Medulla oblongata (tissue), 1 donor: Measurements from ENCODE around the gene KLRC2.
"Not testable (repeated sequence)": the region's sequence is repeated elsewhere in the genome, so short reads cannot be mapped to it uniquely, and the experiment has no call there.

Experiments
- DNase-seq: peaks from one replicate; pipeline ENCODE4 v3.0.0-alpha.2; 2015; ENCODE audit errors: extremely low spot score

KLRC2 gene

DNA sequence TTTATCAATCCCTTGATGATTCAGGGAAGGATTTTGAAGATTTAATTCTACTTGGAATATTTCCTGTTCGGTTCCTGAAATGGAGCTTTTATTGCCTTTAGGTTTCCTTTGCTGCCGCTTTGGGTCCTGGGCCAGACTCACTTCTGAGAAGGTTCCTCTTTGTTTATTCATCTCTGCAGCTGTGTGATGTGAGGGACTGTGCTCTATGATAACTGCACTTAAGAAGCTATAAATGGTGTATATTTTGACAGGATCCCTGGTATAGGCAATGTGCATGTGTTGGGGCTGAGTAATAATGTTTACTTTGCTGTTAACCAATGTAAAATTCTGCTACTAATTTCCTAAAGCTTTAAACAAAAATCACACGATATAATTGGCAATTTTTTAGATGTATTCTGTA lies at the start of gene KLRC2:
KLRC2 (minus strand) TSS at position 195 of the 400 bp plus-strand sequence; CDS start at position 171, 24 bp downstream.
- peak; percentile 26 for DNase-seq

DNA sequence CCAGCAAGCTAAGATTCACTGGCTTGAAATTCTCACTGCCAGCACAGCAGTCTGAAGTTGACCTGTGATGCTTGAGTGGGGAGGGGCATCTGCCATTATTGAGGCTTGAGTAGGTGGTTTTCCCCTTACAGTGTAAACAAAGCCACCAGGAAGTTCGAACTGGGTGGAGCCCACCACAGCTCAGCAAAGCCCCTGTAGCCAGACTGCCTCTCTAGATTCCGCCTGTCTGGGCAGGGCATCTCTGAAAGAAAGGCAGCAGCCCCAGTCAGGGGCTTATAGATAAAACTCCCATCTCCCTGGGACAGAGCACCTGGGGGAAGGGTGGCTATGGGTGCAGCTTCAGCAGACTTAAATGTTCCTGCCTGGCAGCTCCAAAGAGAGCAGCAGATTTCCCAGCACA lies 46.1 kb upstream of the KLRC2 start:
- DNase-seq: not testable (repeated sequence)

DNA sequence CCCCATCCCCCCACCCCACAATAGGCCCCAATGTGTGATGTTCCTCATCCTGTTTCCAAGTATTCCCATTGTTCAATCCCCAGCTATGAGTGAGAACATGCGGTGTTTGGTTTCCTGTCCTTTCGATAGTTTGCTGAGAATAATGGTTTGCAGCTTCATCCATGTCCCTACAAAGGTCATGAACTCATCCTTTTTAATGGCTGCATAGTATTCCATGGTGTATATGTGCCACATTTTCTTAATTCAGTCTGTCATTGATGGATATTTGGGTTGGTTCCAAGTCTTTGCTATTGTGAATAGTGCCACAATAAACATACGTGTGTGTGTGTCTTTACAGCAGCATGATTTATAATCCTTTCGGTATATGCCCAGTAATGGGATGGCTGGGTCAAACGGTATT lies 37.0 kb upstream of the KLRC2 start:
- DNase-seq: not testable (repeated sequence)

DNA sequence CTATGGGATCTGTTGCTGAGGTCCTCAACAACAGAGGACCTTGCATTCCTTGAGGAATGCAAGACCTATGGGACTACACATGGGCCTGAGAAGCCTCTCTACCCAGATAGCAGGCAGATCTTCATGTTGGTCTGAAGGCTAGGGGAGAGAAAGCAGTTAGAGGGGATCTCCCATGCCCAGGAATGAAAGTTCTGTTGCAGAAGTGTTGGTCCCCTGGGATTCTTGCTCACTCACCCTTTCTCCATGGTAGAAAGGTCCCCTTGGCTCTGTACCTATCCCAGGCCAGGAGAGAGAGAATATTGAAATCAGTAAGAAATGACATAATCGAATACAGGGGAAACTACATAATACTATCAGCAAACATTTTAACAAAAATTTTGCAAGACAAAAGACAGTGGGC lies 33.9 kb upstream of the KLRC2 start:
- DNase-seq: no peak

DNA sequence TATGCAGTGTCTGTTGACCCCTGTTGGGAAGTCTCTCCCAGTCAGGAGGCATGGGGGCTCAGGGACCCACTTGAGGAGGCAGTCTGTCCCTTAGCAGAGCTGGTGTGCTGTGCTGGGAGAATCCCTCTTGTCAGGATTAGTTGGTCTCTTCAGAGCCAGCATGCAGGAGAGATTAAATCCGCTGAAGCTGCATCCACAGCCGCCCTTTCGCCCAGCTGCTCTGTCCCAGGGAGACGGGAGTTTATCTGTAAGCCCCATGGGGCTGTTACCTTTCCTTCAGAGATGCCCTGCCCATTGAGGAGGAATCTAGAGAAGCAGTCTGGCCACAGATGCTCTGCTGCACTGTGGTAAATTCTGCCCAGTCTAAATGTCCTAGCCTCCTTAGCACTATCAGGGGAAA lies 30.5 kb upstream of the KLRC2 start:
- DNase-seq: no peak

DNA sequence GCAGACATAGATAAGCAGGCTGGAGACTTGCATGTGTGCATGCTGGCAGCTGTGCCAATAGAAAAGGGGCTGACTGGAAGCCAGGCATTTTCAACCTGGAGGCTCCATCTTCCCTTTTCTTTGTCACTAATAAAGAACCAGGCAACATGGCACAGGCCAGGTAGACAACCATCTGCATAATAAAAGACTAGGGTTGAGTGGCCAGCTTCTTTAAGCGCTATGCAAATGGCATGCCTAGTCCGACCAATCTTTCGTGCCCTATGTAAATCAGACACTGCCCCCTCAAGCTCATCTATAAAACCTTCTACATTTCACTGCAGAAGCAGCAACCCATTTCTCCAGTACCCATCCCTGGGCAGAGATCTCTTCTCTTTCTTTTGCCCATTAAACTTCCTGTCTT lies 21.9 kb upstream of the KLRC2 start:
- no peak for DNase-seq

DNA sequence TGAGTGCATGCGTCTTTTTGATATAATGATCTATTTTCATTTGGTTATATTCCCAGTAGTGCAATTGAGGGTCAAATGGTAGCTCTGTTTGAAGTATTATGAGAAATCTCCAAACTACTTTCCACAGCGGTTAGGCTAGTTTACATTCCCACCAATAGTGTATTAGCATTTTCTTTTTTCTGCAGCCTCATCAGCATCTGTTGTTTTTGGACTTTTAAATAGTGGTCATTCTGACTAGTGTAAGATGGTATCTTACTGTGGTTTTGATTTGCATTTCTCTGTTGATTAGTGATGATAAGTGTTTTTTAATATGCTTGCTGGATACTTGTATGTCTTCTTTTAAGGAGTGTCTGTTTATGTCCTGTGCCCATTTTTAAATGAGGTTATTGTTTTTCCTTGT lies 21.0 kb upstream of the KLRC2 start:
- no peak for DNase-seq

DNA sequence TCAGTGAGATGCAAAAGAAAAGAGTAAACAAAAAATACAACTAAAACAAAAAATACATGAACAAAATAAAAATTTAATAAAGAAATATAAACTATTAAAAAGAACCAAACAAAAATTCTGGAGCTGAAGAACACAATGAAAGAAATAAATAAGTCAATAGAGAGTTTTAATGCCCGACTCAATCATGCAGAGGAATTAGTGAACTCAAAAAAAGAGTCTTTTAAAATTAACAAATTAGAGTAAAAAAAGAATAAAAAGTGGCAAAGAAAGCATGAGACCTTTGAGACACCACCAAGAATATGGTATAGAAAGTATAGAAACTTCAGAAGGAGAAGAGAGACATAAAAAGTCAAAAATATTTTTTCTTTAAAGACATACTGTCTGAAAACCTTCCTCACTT lies 20.0 kb upstream of the KLRC2 start:
- DNase-seq: no peak

DNA sequence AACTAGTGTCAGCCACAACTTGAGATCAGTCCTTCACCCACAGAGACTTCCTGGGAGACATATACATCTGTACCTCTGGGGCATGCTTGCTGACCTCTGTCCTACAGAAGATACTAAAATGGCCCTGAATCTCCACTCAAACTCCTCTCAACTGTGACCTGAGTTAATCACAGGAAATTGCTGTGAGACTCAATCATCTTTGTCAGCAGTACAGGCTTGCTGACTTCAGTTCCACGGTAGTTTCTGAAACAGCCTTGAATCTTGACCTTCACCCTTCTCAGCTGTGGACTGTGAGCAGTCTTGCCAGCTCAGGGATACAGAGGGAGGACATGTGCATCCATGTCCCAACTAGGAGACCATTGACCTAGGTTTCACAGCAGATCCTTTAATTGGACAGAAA lies 18.7 kb upstream of the KLRC2 start:
- no peak for DNase-seq

DNA sequence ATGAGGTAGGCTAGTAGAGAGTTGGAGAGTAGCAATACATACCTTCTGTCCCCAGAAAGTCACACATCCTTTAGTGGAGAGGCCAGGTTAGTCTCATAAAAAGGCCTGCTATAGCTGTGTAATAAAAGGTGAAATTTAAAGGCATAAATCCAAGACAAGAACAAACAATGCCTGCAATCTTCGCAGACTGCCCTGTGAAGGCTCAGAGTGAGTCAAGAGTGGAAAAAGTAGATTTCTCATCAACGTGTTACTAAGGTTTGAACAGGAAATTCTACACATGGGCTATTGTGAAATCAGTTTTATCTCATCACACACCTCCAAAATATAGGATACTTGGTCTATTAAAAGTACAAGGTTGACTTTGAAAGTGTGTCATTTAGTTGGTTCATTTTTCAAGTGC lies 17.3 kb upstream of the KLRC2 start, which contains the start of gene KLRC1:
KLRC1 (minus strand) TSS at position 222 of the 400 bp plus-strand sequence. CDS start 2,221 bp downstream, outside the sequence.
- DNase-seq: no peak

DNA sequence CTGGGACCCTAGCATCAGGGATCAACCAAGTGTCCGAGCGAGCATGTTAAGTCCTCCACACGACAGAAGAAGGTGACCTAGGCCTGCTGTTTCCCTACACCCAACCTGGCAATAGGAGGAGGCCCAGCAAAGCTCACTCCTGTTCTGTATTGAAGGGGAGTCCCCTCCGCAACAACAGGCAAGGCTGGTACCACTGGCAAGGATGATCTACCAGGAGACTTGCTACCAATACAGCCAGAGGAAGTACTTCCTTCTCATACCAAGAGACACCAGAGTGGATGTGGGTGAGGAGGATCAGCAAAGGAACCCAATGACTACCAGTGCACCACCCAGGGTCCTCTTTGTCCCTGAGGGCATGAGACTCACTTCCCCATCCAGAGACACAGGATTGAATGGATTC lies 12.4 kb upstream of the KLRC2 start:
- DNase-seq: no peak

DNA sequence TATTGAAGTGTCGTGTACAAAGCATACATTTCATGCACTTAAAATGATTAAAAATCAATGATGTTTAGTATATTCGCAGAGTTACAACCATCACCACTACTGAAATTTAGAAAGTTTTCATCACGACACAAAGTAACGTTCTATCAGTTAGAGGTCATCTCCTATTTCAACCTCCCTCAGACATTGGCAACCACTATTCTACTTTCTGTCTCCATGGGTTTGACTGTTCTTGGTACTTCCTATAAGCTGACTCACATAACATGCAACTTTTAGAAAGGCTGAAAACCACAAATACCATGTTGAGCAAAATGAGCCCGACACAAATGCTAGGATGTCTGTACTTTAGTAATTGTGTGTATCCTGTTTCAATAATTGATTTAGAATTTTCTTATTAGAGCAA lies 10.2 kb upstream of the KLRC2 start:
- not testable (repeated sequence) for DNase-seq

DNA sequence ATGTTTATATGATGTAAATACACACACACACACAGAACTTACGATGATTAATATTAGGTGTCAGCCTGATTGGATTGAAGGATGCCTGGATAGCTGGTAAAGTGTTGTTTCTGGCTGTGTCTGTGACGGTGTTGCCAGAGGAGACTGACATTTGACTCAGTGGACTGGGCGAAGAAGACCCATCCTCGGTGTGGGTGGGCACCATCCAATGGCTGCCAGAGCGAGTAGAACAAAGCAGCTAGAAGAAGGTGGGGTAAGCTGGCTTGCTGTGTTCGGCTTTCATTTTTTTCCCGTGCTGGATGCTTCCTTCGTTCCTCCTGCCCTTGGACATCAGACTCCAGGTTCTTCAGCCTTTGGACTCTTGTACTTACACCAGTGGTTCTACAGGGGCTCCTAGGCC lies 5.3 kb upstream of the KLRC2 start:
- not testable (repeated sequence) for DNase-seq

DNA sequence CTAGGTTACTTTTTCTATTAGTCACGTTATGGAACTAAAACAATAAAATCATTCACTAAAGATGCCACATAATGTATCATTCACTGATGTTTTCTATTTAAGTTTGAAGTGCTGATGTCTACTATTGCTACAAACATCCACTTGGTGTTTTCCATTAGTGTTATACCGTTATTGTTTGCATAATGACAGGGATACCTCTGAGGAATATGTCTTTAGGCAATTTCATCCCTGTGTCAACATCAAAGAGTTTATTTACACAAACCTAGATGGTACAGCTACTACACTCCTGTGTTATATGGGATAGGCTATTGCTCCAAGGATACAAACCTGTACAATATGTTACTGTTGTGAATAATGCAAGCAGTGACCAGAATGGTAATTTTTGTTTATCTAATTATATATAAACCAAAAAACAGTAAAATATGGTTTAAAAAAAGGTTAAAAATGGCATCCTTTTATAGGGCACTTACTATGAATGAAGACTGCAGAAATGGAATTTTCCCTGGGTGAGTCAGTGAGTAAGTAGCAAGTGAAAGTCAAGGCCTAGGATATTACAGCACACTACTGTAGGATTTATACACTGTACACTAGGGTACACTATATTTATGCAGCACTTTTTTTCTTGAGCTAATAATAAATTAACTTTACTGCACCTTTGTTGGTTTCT lies 3.9 kb upstream of the KLRC2 start:
- not testable (repeated sequence) for DNase-seq

DNA sequence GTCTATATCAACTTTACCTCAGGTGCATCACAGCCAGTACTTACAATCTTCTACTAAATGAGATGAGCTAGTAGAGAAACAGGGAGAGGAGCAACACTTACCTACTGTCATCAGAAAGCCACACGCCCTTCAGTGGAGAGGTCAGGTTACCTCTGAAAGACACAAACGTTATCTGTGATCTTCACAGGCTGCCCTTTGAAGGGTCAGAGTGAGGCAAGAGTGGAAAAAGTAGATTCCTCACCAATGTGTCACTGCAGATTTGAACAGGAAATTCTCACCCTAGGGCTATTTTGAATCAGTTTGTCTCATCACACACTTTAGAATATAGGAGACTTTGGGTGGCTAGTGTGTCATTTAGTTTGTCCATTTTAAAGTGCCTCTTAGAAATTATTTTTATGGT lies 1.8 kb upstream of the KLRC2 start:
- not testable (repeated sequence) for DNase-seq

DNA sequence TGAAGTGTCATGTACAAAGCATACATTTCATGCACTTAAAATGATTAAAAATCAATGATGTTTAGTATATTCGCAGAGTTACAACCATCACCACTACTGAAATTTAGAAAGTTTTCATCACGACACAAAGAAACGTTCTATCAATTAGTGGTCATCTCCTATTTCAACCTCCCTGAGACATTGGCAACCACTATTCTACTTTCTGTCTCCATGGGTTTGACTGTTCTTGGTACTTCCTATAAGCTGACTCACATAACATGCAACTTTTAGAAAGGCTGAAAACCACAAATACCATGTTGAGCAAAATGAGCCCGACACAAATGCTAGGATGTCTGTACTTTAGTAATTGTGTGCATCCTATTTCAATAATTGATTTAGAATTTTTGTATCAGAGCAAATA lies 5.2 kb downstream of the KLRC2 start:
- not testable (repeated sequence) for DNase-seq

DNA sequence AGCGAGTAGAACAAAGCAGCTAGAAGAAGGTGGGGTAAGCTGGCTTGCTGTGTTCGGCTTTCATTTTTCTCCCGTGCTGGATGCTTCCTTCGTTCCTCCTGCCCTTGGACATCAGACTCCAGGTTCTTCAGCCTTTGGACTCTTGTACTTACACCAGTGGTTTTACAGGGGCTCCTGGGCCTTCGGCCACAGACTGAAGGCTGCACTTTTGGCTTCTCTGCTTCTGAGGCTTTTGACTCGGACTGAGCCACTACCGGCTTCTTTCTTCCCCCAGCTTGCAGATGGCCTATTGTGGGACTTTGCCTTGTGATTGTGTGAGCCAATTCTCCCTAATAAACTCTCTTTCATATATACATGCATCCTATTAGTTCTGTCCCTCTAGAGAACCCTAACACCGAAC lies 9.9 kb downstream of the KLRC2 start:
- DNase-seq: not testable (repeated sequence)

DNA sequence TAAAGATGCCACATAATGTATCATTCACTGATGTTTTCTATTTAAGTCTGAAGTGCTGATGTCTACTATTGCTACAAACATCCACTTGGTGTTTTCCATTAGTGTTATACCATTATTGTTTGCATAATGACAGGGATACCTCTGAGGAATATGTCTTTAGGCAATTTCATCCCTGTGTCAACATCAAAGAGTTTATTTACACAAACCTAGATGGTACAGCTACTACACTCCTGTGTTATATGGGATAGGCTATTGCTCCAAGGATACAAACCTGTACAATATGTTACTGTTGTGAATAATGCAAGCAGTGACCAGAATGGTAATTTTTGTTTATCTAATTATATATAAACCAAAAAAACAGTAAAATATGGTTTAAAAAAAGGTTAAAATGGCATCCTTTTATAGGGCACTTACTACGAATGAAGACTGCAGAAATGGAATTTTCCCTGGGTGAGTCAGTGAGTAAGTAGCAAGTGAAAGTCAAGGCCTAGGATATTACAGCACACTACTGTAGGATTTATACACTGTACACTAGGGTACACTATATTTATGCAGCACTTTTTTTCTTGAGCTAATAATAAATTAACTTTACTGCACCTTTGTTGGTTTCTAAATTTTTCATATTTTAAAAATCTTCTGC lies 11.4 kb downstream of the KLRC2 start:
- DNase-seq: not testable (repeated sequence)

DNA sequence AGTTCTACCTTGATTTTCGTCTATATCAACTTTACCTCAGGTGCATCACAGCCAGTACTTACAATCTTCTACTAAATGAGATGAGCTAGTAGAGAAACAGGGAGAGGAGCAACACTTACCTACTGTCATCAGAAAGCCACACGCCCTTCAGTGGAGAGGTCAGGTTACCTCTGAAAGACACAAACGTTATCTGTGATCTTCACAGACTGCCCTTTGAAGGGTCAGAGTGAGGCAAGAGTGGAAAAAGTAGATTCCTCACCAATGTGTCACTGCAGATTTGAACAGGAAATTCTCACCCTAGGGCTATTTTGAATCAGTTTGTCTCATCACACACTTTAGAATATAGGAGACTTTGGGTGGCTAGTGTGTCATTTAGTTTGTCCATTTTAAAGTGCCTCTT lies 13.7 kb downstream of the KLRC2 start:
- DNase-seq: not testable (repeated sequence)

DNA sequence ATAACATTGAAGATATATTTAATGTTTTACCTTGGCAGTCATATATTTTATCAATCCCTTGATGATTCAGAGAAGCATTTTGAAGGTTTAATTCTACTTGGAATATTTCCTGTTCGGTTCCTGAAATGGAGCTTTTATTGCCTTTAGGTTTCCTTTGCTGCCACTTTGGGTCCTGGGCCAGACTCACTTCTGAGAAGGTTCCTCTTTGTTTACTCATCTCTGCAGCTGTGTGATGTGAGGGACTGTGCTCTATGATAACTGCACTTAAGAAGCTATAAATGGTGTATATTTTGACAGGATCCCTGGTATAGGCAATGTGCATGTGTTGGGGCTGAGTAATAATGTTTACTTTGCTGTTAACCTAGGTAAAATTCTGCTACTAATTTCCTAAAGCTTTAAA lies 15.5 kb downstream of the KLRC2 start, which contains the start of gene KLRC3:
KLRC3 (minus strand) TSS at position 262 of the 400 bp plus-strand sequence; CDS start at position 217, 45 bp downstream.
- not testable (repeated sequence) for DNase-seq

DNA sequence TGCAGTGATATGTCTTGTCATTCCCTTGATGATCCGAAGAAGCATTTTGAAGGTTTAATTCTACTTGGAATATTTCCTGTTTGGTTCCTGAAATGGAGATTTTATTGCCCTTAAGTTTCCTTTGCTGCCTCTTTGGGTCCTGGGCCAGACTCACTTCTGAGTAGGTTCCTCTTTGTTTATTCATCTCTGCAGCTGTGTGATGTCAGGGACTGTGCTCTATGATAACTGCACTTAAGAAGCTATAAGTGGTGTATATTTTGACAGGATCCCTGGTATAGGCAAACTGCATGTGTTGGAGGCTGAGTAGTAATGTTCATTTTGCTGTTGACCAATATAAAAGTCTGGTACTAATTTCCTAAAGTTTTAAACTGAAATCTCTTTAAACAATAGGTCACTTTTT lies 26.4 kb downstream of the KLRC2 start, which contains the start of gene KLRC4:
KLRC4 (minus strand) TSS at position 366 of the 400 bp plus-strand sequence; CDS start at position 184, 182 bp downstream.
- DNase-seq: no peak

DNA sequence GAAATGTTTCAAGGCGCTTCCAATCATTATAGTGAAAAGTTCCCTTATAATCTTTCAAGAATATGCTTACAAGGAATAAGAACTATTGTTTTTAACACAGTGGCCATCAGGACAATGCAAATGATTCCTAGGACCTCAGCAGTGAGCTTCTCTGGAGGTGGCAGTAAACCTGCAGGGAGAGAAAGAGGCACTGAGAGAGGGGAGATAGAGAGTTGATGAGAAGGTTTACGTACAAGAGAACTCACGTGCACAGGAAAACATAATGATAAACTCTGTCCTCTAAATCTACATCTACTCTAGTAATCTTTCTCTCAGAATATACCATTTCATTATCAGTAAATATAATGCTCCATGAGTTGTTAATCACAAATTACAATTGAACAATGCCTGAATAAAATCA lies 27.0 kb downstream of the KLRC2 start:
- DNase-seq: no peak

DNA sequence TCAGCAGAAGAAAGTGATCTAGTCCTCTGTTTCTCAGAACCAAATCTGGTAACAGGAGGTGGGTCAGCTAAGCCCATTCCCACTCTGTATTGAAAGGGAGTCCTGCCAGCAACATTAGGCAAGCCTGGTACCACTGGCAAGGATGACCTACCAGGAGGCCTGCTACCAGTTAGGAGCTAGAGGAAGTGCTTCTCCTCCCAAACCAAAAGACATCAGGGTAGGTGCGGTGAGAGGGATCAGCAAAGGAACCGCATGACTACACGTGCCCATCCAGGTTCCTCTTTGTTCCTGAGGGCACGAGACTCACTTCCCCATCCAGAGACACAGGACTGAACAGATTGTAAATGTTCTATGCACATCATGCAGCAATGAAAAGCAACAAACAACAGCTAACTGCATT lies 29.1 kb downstream of the KLRC2 start:
- DNase-seq: no peak
